Activated T-helper 1 cell treated with anti-CD3 and anti-CD28 coated beads, Interleukin-2, amount 50 U/mL, for 16 hours (primary cell): ENCODE data around the gene HHATL.

Experiments
- DNase-seq, 2 donors: peaks; one replicate each; pipeline ENCODE4 v3.0.0-alpha.2; 2020; ENCODE audit warnings: low read depth in 1 of 2, low spot score in 1 of 2

Gene HHATL

GRCh38 chr3:42666577-42666998 is 36.0 kb downstream of the HHATL start:
- DNase-seq: no peak

- no peak for DNase-seq
Measured at GRCh38 chr3:42666022-42666421, 36.6 kb downstream of the HHATL start.

GRCh38 chr3:42665050-42665878 is 37.3 kb downstream of the HHATL start:
- DNase-seq: no peak

- no peak for DNase-seq
Measured at GRCh38 chr3:42664438-42664803, 38.2 kb downstream of the HHATL start.

GRCh38 chr3:42663581-42664437 is 38.8 kb downstream of the HHATL start:
- DNase-seq: no peak

GRCh38 chr3:42662813-42663535 is 39.6 kb downstream of the HHATL start:
- no peak for DNase-seq

GRCh38 chr3:42662037-42662812 is 40.4 kb downstream of the HHATL start:
- DNase-seq: no peak

GRCh38 chr3:42661593-42662022 is 41.0 kb downstream of the HHATL start:
- no peak for DNase-seq

GRCh38 chr3:42660898-42661297 is 41.7 kb downstream of the HHATL start:
- DNase-seq: no peak

GRCh38 chr3:42660131-42660715 is 42.4 kb downstream of the HHATL start:
- DNase-seq: no peak

- no peak for DNase-seq
Measured at GRCh38 chr3:42659451-42660130, 43.0 kb downstream of the HHATL start.

- DNase-seq: no peak
Measured at GRCh38 chr3:42658771-42659390, 43.7 kb downstream of the HHATL start.

GRCh38 chr3:42658091-42658770 is 44.4 kb downstream of the HHATL start:
- DNase-seq: no peak

- no peak for DNase-seq
Measured at GRCh38 chr3:42657675-42658074, 44.9 kb downstream of the HHATL start.

- DNase-seq: no peak
Measured at GRCh38 chr3:42656680-42657610, 45.7 kb downstream of the HHATL start.

GRCh38 chr3:42655980-42656679 is 46.5 kb downstream of the HHATL start:
- no peak for DNase-seq

GRCh38 chr3:42655331-42655888 is 47.2 kb downstream of the HHATL start:
- no peak for DNase-seq
